HG03432 (cell line): ENCODE data around the gene SPATA31D4.

Experiments used
- ATAC-seq: cut with Tn5 transposase; IDR thresholded peaks from one replicate; pipeline ENCODE4 v1.9.1; 2021; ENCODE audit warnings: mild to moderate bottlenecking, moderate library complexity; ENCODE audit not compliant: unreplicated experiment

Gene SPATA31D4

DNA sequence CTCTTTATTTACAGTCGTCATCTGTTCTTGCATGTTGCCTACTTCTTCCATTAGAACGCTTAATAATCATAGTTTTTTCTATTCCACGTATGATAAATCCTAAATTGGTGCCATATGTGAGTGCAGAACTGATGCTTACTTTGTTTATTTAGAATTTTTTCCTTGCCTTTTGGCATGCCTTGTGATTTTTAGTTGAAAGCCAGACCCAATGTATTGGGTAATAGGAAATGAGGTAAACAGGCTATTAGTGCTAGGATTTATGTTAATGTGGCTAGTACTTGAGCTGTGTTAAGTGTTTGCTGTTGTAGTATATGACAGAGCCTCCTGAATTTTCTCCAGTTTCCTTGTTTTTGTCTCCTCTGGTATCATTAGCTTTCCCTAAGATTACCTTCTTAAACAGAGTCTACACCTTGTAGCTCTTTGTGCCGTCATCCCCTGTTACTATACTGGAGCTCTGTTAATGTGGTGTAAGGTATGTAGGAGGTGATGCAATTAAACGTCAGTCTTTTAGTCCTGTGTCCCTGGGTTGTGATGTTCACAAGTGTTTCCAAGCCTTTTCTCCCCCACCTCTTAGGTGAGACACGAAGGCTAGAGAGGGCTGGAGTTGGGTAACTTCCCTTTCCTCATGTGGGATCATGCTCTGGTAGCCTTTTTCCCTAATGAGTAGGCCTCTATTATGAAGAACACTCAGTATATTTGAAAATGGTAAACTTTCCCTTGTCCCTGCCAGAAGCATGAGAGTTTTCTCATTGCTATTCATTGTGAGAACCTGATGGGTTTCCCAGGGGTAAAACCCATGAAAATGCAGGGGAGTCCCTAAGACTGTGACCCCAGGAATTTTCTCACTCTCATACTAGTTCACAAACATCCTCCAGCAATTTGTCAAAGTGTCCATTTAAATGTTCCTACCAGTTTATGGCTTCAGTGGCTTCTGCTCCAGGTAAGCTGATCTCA, 36.3 kb downstream of the SPATA31D4 start:
- ATAC-seq: no peak

DNA sequence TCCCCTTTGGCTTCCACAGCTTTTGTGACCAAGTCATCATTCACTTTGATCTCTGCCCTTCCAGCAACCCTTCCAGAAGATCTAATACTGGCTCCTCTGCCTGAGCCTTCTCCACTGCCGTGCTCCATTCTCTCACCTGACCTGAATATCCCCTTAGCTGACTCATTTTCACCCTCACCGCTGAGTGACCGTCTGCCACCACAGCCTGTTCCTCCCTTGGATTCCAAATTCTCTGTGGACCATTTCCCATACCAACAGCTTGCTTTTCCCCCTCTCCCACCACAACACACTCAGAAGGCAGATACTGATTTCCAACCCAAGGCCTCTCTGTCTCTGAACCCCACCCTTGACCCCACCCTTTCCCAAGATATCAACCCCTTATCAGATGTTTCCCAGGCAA, 39.8 kb downstream of the SPATA31D4 start:
- ATAC-seq: no peak

- ATAC-seq: no peak
Measured at GRCh38 chr9:81969971-81970370, 41.7 kb downstream of the SPATA31D4 start.

GRCh38 chr9:81971727-81972126, 43.5 kb downstream of the SPATA31D4 start:
- ATAC-seq: no peak

DNA sequence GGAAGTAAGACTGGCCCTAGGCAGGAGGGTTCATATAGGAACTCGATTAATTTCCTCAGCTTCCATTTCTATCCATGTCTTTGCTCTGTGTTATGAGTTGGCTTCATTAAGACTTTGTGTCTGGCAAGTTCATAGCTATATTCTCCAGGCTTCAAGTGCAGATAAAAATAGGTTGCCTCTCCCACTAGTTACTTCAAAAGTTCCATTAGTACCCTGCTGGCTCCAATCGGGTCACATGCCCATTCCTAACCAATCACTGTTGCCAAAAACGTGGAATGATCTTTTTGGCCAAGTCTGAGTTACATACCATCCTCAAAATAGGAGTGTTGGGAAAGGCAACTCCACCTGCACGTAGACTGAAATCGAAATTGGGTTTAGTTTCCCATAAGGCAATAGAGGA, 46.5 kb downstream of the SPATA31D4 start:
- no peak for ATAC-seq

DNA sequence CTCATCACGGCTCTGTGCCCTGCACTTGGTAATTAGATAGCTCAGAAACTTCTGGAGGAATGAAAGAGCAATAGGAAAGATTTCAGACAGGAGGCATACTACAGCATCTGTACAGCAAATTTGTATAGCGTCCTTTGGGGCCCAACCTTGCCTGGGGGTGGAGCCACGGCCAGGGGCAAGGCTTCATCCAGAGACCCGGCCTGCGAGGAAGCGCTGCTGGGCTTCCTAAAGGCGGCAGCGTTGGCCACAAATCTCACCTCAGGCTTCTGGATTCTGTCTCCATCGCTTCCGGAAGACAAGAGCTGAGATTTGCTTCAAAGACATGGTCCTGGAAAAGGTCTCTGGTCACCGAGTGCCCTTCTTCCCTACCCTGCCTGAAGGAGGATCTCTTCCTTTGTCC, 48.1 kb downstream of the SPATA31D4 start:
- no peak for ATAC-seq

DNA sequence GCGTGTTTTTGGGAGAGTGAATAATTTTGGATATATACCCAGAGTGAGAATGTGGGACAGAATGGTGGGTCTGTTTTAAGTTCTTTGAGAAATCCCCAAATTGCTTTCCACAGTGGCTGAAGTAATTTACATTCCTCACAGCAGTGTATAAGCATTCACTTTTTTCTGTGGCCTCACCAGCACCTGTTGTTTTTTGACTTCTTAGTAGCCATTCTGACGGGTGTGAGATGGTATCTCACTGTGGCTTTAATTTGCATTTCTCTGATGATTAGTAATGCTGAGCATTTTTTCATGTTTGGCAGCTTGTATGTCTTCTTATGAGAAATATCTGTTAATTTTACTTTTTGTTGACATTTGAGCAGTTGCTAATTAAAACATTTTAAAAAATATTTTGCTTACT, 51.0 kb downstream of the SPATA31D4 start:
- peak; percentile 88 for ATAC-seq

GRCh38 chr9:81980568-81980967, 52.3 kb downstream of the SPATA31D4 start:
- no peak for ATAC-seq

DNA sequence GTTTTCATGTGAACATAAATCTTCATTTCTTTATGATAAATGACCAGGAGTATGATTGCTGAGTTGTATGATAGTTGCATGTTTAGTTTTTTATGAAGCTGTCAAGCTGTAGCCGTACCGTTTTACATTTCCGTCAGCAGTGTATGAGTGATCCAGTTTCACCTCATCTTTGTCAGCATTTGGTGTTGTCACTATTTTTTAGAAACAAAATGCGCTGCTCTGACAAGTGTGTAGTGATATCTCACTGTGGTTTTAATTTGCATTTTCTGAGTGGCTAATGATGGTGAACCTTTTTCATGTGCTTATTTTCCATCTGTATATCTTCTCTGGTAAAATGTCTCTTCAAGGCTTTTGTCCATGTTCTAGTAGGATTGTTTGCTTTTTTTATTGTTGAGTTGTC, 53.7 kb downstream of the SPATA31D4 start:
- no peak for ATAC-seq
